GM19025 (cell line): ENCODE measurements around the gene SERINC5.
"Not testable (repeated sequence)": the region's sequence is repeated elsewhere in the genome, so short reads cannot be mapped to it uniquely, and the experiment has no call there.

Source experiments
- ATAC-seq: cut with Tn5 transposase; IDR thresholded peaks from one replicate; pipeline ENCODE4 v1.9.1; 2021; ENCODE audit warnings: mild to moderate bottlenecking, low read depth, moderate library complexity; ENCODE audit not compliant: unreplicated experiment

The SERINC5 gene

DNA sequence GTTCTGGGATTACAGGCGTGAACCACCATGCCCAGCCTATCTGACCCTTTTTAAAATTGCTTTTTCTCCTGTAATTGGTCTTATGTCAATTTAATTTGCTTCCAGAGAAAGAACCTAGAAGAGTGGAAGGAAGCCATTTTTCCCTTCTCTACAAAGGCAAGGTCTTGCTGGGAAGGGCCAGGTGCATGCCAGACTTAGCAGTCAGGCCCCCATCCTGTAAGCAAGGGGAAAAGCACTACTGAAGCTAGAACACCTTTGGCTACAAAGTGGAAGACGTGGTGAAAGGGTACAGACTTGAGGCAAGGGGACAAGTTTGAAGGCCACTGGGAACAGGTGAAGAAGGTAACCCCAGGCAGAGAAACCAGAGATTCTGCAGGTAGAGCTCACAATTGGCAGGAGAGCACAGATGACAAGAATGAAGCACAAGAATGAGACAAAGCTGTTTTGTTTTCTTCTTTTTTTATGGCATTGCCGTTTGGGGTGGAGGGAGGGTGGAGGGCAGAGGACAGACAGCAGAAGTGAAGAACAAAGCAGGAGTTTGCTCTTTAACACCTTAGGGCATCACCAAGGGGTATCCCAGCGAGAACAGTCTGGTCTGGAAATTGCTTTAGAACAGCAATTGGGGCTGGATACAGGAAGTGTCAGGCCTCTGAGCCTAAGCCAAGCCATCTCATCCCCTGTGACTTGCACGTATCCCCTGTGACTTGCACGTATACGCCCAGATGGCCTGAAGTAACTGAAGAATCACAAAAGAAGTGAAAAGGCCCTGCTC lies 72.9 kb downstream of the SERINC5 start:
- ATAC-seq = no peak

DNA sequence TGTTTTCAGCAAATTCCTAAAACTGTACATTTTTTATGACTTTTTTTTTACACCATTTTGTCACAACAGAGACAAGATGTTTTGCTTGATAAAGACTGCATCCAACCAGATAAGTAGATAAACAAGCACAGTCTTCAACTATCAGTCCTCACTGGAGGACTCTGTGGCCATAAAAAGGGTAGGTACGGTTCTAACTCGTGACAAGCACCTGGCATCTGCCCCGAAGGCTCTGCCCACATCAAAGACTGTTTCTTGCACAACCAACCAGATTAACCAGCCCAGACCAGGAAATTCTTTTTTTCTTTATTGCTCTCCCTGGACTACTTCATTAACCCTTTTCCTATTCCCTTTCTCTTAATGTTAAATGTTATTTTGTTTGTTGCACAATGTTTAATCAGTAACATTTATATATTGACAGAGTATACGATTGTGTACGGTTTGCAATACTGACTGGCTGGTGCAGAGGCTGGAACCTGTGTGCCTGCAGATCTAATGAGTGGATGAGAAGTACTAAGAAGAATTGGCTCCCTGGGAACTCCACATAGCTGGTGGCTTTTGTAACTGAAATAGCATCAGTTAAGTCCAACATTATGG lies 74.1 kb downstream of the SERINC5 start:
- no peak for ATAC-seq

DNA sequence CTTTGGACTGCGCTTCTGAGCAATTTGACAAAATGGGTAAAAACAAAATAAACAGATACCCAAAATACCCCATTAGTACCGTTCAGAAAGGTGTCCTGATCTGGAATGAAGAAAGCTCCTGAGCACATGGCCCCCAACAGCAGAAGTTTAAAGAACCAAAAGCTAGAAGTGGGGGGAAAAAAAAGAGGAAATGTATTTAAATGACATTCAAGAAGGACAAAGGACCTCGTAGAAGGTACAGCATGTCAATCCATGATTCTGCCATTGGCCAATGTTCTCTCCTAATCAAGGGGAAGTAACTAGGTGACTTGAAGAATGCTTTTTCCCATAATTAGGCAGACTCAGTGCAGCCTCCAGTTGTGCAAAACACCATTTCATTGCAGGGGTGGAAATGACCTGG lies 78.6 kb downstream of the SERINC5 start:
- no peak for ATAC-seq

DNA sequence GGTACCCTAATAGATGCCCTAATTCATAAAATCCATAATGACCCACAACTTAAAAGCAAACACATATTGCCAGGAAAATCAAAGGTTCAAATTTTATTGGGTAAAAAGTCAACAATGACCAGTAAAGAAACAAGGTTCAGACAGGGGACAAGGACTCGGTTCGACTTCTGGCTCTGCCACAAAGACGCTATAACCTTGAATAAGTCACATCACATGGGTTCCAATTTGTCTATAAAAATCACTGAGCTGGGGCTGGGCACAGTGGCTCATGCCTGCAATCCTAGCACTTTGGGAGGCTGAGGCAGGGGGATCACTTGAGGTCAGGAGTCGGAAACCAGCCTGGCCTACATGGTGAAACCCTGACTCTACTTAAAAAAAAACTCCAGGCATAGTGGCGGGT lies 80.5 kb downstream of the SERINC5 start:
- ATAC-seq = no peak

DNA sequence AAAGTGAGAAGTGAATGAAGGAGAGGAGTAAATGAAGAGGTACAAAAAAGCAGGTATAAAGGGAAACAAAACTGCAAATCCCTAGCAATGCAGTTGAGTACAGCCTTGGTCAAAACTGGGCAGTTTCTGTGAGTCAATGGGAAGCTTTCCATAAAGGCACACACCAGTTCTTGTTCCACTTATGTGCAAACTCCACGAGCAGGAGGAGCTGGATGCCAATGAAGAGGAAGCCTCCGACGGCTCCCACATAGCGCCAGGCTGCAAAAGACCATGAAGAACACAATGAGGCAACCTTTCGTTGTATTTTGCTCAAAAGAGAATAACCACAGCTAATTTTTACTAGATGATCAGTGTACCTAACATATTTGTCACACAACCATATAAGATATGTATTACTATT lies 81.1 kb downstream of the SERINC5 start:
- ATAC-seq = no peak

DNA sequence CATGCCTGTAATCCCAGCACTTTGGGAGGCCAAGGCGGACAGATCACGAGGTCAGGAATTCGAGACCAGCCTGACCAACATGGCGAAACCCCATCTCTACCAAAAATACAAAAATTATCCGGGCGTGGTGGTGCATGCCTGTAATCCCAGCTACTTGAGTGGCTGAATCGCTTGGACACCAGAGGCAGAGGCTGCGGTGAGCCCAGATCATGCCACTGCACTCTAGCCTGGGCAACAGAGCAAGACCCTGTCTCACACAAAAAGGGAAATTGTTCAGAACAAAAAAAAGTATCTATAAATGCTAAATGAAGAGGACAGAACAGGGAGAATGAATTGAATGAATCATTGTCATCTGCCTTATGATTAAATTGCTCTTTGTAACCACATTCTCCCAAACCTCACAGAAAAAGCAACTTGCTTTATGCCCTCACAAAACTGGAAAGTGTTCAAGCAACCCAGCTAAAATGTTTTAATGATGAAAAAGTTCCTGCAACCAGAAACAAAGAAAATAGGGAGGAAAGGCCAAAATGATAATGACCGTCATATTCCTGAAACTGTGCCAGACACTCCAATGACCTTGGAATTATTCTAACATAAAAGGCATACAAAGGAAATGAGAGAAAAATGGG lies 83.7 kb downstream of the SERINC5 start:
- ATAC-seq = no peak

DNA sequence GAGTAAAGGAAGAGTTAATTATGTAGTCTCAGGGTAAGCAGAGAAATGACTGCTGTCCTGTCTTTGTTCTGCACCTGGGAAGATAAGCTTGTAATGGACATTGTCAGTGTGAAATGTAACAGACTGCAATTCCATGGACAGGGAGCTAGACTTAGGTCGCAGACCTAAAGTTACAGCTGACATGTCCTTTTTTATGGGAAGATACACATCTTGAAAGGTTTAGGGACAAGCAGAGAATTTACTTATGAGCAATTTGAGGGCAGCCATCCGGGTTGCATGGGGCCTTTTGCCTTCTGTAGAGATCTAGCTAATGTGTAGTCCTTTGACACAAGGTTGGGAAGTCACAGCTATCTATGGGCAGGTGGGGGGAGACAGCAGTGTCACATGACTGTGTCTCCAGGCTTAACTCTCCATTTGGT lies 85.7 kb downstream of the SERINC5 start:
- ATAC-seq = no peak

DNA sequence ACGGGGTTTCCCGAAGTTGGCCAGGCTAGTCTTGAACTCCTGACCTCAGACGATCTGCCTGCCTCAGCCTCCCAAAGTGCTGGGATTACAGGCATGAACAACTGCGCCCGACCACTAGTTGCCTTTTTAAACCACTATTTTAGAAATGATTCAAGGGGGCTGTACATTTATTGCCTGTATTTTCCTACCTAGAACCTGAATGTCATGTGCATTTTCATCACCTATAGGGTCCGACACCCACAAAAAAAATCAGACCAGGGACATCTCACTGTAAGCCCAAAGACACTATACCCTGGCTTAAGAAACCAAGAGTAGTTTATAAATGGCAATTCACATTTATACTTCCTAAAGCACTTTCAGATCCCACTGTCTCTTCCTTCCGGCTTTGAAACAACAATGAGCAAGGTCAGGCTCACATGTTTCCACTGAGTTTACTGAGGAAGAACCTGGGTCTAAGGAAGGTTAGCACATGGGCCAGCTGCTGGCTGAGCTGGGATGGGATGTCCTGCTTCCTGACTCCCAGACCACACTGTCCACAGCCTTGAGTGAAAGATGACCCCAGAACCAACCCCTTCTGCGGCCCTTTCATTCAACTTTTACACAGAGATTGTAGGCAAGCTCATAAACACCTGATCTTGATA lies 87.3 kb downstream of the SERINC5 start:
- ATAC-seq = no peak

DNA sequence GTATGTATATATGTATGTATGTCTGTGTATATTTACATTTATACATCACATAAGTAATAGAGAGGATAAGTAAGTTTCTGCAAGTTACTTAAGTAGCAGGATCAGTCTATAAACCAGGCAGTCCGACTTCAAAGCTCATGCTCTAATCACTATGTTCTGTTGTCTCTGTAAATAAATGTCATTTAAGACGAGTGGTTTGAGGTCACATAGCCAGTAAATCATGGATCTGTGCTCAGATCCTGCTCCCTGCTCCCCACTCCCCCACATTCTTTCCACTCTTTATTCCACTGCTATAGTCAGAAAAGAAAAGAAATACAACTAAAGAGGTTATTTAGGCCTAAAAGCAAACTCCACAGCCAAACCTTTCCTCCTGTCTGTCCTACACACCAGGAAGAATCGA lies 90.4 kb downstream of the SERINC5 start:
- no peak for ATAC-seq

DNA sequence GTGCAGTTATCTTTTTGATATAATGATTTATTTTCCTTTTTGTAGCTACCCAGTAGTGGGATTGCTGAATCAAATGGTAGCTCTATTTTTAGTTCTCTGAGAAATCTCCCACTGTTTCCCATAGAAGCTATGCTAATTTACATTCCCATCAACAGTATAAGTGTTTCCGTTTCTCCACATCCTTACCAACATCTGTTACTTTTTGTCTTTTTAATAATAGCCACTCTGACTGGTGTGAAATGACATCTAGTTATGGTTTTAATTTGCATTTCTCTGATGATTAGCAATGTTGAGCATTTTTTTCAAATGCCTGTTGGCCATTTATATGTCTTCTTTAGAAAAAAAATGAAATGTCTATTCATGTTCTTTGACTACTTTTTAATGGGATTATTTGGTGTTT lies 94.7 kb downstream of the SERINC5 start:
- ATAC-seq = no peak

DNA sequence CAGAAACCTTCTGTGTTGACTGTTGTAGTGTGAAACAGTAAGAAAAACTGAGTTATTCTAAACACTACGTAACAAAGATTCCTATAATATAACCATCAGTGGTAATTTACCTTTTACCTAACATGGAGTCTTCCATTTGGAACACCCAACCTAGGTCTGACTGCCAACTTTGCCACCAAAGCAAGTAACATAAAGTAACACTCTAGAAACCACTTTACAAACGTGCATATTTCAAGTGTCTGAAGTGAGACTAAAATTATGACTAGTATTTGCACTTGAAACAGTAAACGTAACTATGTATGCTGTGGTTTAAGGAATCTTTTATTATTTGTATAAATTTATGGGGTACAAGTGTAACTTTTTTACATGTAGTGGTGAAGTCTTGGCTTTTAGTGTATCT lies 95.6 kb downstream of the SERINC5 start:
- ATAC-seq = no peak

DNA sequence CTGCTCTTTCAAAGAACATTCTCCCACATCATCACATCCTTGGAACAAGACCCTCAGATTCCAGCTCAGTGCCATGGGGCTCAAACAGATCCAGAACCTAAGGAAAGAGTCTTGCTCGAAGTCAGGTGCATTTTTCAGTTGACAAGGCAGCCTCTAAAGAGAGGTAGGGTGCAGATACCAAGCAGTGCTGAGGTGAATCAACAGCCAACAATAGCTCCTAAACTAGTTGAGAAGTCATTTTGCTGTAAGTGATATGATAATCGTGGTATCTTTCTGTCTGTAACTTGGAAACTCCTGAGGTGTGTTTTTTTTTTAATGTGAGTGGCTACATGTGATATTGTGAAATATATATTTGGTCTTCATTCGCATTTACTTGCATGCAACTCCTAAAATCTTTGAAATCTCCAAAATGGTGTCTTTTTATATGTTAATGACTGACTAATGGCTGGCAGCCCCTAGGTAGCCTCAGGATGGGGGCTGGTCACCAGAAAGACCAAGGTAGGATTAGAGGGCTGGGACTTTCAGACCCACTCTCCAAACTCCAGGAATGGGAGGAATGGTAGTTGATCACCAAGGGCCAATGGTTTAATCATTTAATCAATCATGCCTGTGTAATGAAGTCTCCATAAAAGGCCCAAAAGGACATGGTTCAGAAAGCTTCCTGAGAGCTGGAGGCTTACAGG lies 96.6 kb downstream of the SERINC5 start:
- ATAC-seq = no peak

DNA sequence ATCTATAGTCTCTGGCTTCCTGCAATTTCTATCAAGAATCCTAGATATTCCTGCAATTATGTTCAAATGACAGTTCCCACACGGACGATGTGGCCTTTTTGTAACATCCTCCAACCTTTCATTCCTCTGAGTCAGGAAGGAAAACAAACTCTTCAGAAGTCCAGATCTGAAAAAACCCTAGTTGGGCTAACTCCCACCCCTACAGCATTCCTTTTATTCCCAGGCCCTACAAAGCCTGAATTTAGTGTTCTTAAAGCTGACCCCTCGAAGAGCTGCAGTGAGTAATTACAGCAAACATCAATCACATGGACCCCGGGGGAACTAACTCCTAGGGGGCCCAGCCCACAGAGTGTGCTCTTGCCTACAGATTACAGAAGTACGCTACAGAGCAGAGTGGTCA lies 99.7 kb downstream of the SERINC5 start:
- ATAC-seq = no peak

DNA sequence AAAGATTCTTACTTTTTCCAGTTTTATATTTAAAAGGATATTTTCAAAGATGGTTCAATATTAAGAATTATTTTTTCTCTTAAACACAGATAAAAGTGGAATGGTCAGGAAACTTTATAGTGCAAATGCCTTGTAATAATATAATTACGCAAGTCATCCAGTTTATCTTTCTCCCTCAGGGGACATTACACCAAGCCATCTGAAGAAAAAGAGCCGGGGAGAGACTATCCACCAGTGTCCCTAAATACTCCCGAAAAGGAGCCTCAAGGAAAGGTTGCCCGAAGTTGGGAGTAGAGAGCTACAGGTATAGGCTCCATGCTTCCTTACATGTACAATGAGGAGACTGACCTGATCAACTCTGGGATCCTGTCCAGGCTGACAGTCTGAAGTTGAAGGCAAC lies 101.1 kb downstream of the SERINC5 start:
- ATAC-seq = no peak

DNA sequence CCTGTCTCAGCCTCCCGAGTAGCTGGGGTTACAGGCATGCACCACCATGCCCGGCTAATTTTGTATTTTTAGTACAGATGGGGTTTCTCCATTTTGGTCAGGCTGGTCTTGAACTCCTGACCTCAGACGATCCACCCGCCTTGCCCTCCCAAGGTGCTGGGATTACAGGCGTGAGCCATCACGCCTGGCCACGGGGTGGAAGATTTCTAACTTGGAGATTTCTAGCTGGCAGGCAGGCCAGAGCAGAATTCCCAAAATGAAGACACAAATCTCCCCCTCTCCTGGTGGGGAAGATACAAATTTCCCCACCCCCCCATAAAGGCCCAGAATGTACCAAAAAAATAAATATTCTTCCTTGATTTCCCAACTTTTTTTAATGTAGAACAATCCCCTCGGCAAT lies 101.6 kb downstream of the SERINC5 start:
- ATAC-seq = not testable (repeated sequence)

DNA sequence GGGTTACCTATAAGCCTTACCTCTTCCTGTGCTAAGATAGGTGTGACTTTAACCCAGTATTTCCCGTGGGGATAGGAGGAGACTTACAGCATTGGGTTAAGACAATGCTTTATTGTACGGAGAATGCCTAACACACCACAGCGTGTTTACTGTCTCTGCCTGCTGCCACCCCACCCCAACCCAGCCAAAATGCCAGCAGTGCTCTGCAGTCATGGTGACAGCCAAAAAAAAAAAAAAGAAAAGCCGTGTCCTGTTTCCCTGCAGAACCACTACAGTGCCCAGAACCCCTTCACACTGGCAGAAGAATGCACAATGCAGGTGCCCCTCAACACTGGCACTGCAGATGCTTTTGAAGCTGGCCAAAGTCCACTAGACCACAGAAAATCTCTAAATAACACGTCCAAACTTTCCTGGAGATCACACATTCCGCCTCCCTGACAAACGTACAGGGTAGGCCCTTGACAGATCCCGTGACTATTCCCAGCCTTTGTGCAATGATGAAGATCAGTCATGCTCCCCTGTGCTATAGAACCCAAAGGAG lies 102.2 kb downstream of the SERINC5 start:
- ATAC-seq = no peak

DNA sequence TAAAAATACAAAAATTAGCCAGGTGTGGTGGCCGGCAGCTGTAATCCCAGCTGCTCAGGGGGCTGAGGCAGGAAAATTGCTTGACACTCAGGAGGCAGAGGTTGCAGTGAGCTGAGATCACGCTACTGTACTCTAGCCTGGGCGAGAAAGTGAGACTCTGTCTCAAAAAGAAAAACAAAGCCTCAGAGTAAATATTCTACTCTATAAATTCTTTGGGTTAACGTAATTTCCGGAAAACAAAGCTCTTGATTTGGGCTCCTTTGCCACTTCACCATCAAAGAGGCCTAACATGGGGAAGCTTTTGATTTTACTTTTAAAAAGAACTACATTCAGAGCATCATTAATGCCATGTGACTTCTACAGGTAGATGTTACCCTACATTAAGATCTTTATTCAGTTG lies 103.1 kb downstream of the SERINC5 start:
- ATAC-seq = no peak

DNA sequence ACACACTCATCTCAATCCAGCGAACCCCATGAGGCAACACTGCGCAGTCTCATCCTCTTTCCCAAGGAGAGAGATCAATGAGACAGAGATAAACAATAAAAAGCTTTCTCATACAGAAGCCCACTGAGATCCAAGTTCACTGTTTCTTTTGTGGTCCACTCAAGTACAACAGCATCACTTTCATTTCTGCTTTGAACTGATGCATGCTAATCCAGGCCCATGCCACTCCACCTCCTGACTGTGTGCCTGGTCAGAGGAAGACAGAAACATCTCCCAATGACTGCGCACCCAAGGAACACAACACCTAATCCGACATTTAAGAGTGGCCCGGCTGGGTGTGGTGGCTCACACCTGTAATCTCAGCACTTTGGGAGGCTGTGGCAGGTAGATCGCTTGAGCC lies 104.0 kb downstream of the SERINC5 start:
- ATAC-seq = no peak

DNA sequence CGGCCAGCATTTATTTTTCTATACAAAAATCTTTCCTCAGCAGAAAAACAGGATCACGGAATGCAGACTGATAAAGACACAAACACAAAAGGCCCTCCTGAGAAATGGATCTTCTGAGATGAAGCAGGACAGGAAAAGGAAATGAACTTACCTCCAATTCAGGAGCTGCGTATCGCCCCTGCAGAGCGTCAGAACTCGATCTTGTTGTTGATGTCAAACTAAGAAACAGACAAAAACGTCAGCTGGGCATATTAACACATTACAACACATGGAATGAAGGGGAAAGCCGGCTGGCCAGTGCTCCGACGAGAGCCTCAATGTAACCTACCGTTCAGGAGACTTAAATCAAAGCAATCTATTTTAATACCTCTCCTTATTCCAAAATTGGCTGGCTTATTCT lies 105.1 kb downstream of the SERINC5 start:
- ATAC-seq = no peak

DNA sequence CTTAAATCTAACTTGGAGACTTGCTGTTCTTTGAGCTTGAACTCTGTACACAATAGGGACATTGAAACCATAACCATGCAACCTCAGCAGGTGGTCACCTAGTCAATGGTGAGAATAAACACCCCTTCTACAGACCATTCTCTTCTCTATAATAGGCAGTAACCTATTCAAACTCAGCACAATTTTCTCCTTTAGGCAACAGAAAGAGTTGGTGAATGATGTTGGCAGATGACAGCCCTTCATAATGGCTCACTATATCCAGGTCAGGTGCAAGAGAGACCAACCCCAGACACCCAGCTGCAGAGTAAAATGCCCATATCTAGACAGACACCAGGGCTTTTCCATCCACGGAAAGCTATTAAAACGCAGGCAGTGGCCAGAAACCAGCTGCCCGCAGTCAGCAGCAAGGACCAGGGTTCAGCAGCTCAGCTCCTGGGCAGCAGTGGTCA lies 106.7 kb downstream of the SERINC5 start:
- no peak for ATAC-seq
